T-helper 2 cell treated with Interferon-gamma antibody and Interleukin-4, amounts not matched to agents 100 ng/mL and 5 ng/mL, for 36 hours (primary cell): ENCODE data around the gene MTMR1. TPM values are rescaled to one million over a fixed set of nuclear protein-coding genes. Genes with fewer than 3 reads are reported as not detected.

ENCODE experiments used
- intact Hi-C: fragments of 100-400 bp; cut with micrococcal nuclease; formaldehyde crosslinking; loops from one replicate; pipeline ENCODE4 v1.15.1; 2023
- total RNA-seq: library from RNA; stranded (reverse); gene quantifications from 2 replicates; pipeline ENCODE4 v1.2.3, GENCODE V29; 2022

MTMR1 gene
- total RNA-seq, 1 donor from 2014 or later: 46.2 TPM

GRCh38 chrX:150761819-150762216 lies 68.6 kb downstream of the MTMR1 start:
- intact Hi-C loops: no loop called here

- intact Hi-C loops: no loop called here
Observed at GRCh38 chrX:150762258-150763165, 69.3 kb downstream of the MTMR1 start.

- intact Hi-C loops: no loop called here
Observed at GRCh38 chrX:150763303-150763797, 70.2 kb downstream of the MTMR1 start.

GRCh38 chrX:150763810-150764209 lies 70.6 kb downstream of the MTMR1 start:
- intact Hi-C loops: no loop called here

GRCh38 chrX:150765237-150765636 lies 72.0 kb downstream of the MTMR1 start:
- intact Hi-C loops: no loop called here

GRCh38 chrX:150765782-150766350 lies 72.7 kb downstream of the MTMR1 start:
- intact Hi-C loops: no loop called here

- intact Hi-C loops: no loop called here
Observed at GRCh38 chrX:150766351-150767044, 73.3 kb downstream of the MTMR1 start.

GRCh38 chrX:150767045-150767395 lies 73.8 kb downstream of the MTMR1 start:
- intact Hi-C loops: no loop called here

- intact Hi-C loops: no loop called here
Observed at GRCh38 chrX:150767475-150768131, 74.4 kb downstream of the MTMR1 start.

- intact Hi-C loops: no loop called here
Observed at GRCh38 chrX:150768132-150768485, 74.9 kb downstream of the MTMR1 start.

GRCh38 chrX:150768580-150769190 lies 75.5 kb downstream of the MTMR1 start:
- intact Hi-C loops: no loop called here

GRCh38 chrX:150769408-150769807 lies 76.2 kb downstream of the MTMR1 start:
- intact Hi-C loops: no loop called here

- intact Hi-C loops: loop anchor here (5.0 kb wide), 2 partner anchors 212 to 912 kb away; partner anchors contain the start of gene HMGB3
Observed at GRCh38 chrX:150770623-150771022, 77.4 kb downstream of the MTMR1 start.

GRCh38 chrX:150771116-150771515 lies 77.9 kb downstream of the MTMR1 start:
- intact Hi-C loops: loop anchor here (5.0 kb wide), 2 partner anchors 211 to 911 kb away; partner anchors contain the start of gene HMGB3

GRCh38 chrX:150772150-150772970 lies 79.2 kb downstream of the MTMR1 start:
- intact Hi-C loops: loop anchor here (1.0 to 5.0 kb wide), 4 partner anchors 127 to 910 kb away; partner anchors contain the start of gene HMGB3

- intact Hi-C loops: loop anchor here (5.0 kb wide), 2 partner anchors 209 to 909 kb away; partner anchors contain the start of gene HMGB3
Observed at GRCh38 chrX:150773117-150773516, 79.9 kb downstream of the MTMR1 start.

GRCh38 chrX:150773634-150774033 lies 80.4 kb downstream of the MTMR1 start:
- intact Hi-C loops: loop anchor here (5.0 kb wide), 2 partner anchors 209 to 909 kb away; partner anchors contain the start of gene HMGB3

GRCh38 chrX:150774798-150775568 lies 81.8 kb downstream of the MTMR1 start:
- intact Hi-C loops: loop anchor here (5.0 kb wide), 2 partner anchors 207 to 907 kb away; partner anchors contain the start of gene HMGB3
